ENCODE data around the gene PKNOX2. TPM values are rescaled to one million over a fixed set of nuclear protein-coding genes. Genes with fewer than 3 reads are reported as not detected.

PKNOX2 gene
- total RNA-seq, 4 donors from 2014 or later = 0.27 to 4.8 (median 0.75) TPM; not detected in 1

- intact Hi-C loops (cut with DNase I; ENCODE audit: low total_unique reads) (loop anchor here (10.0 kb wide), 1 partner anchor 734 kb away; the partner anchor contains the start of gene TBRG1), in situ Hi-C loops (cut with MboI; ENCODE audit: low pct_ligation_motif_present in 1 of 4, low pct_unique_long_range_greater_than_20kb in 1 of 4, low sequenced_read_pairs in 3 of 4) (no loop called here)
- H3K4me1 ChIP-seq = no peaks in the 10 kb centered on the region
- DNase-seq = no peak
- no peaks in the 10 kb centered on the region for H3K9me3 ChIP-seq
- H3K36me3 ChIP-seq = no peaks in the 10 kb centered on the region
- no peak overlapping the region for H3K27ac ChIP-seq
- no peak for TF ChIP-seq CTCF (IDR thresholded peaks at IDR 0.05)
- no peak for TF ChIP-seq POLR2A (IDR thresholded peaks at IDR 0.05)
- no peak for TF ChIP-seq POLR2AphosphoS5 (IDR thresholded peaks at IDR 0.05)
- no peak for TF ChIP-seq EP300 (IDR thresholded peaks at IDR 0.05; ENCODE audit: low read depth)
- no peak overlapping the region for H3K4me3 ChIP-seq
- no peaks in the 10 kb centered on the region for H3K27me3 ChIP-seq
- WGBS, 2 donors (ENCODE audit: low coverage in 1 of 2) = 93% methylated on average over 6 of the region's 6 CpGs; no CpG with 5 or more reads in 1 of the 2 donors
Observed at GRCh38 chr11:125358254-125358840, 193.8 kb downstream of the PKNOX2 start.

GRCh38 chr11:125359130-125359529 is 194.6 kb downstream of the PKNOX2 start:
- Histone ChIP-seq H3K27ac (no peak overlapping the region), H3K27me3 (no peaks in the 10 kb centered on the region), H3K4me1 (no peaks in the 10 kb centered on the region), H3K4me3 (no peak overlapping the region), H3K36me3 (no peaks in the 10 kb centered on the region), H3K9me3 (no peaks in the 10 kb centered on the region)
- DNase-seq = no peak
- TF ChIP-seq POLR2A (IDR thresholded peaks at IDR 0.05) (no peak), EP300 (IDR thresholded peaks at IDR 0.05; ENCODE audit: low read depth) (no peak), CTCF (IDR thresholded peaks at IDR 0.05) (no peak), POLR2AphosphoS5 (IDR thresholded peaks at IDR 0.05) (no peak)
- intact Hi-C loops (cut with DNase I; ENCODE audit: low total_unique reads) = loop anchor here (10.0 kb wide), 1 partner anchor 734 kb away; the partner anchor contains the start of gene TBRG1
- WGBS, 2 donors (ENCODE audit: low coverage in 1 of 2) = 91 to 100% methylated on average over 2 to 9 of the region's 9 CpGs
- in situ Hi-C loops (cut with MboI; ENCODE audit: low pct_ligation_motif_present in 1 of 4, low pct_unique_long_range_greater_than_20kb in 1 of 4, low sequenced_read_pairs in 3 of 4) = no loop called here

GRCh38 chr11:125360066-125360465 is 195.5 kb downstream of the PKNOX2 start:
- H3K27ac ChIP-seq = no peak overlapping the region
- TF ChIP-seq CTCF (IDR thresholded peaks at IDR 0.05) = no peak
- TF ChIP-seq EP300 (IDR thresholded peaks at IDR 0.05; ENCODE audit: low read depth) = no peak
- TF ChIP-seq POLR2AphosphoS5 (IDR thresholded peaks at IDR 0.05) = no peak
- no peak for TF ChIP-seq POLR2A (IDR thresholded peaks at IDR 0.05)
- 77 to 82% methylated on average over 7 of the region's 7 CpGs for WGBS, 2 donors (ENCODE audit: low coverage in 1 of 2)
- DNase-seq = no peak
- intact Hi-C loops (cut with DNase I; ENCODE audit: low total_unique reads) = no loop called here
- no peaks in the 10 kb centered on the region for H3K4me1 ChIP-seq
- H3K9me3 ChIP-seq = no peaks in the 10 kb centered on the region
- no peaks in the 10 kb centered on the region for H3K27me3 ChIP-seq
- H3K36me3 ChIP-seq = no peaks in the 10 kb centered on the region
- H3K4me3 ChIP-seq = no peak overlapping the region
- in situ Hi-C loops (cut with MboI; ENCODE audit: low pct_ligation_motif_present in 1 of 4, low pct_unique_long_range_greater_than_20kb in 1 of 4, low sequenced_read_pairs in 3 of 4) = no loop called here

DNA sequence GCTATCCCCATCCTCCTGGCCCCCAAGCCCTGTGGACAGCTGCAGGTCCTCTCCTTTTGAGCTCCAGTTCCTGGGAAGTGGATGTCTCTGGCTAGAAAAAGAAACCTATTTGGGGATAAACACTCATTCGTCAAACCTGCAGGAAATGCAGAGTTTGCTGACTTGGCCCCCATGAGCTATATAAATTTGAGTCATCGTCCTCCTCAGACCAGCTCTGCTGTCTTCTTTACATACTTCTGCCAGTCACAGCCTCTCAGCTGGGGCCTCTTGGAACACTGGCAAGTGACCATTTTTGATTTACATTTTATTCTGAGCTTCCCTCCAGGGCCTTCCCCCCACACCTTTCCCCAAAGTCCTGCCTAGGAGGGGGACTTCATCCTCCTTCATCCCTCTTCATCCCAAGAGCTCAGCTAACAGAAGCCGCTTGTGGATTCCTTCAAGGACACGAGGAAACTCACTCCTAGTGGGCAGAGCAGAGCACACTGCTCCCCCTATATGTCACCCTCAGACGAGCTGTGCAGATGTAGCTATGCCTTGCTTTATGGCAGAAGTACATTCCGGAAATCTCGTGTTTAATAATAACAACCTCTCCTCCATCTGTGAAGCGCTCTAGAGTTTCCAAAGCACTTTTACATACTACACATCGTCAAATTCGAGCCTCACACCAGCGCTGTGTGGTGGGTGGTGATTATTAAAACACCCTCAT is 199.7 kb downstream of the PKNOX2 start:
- in situ Hi-C loops (cut with MboI; ENCODE audit: low pct_ligation_motif_present in 1 of 4, low pct_unique_long_range_greater_than_20kb in 1 of 4, low sequenced_read_pairs in 3 of 4) = no loop called here

More for the DNA sequence above, 199.7 kb downstream of the PKNOX2 start:
- Histone ChIP-seq H3K27me3 (no peaks in the 10 kb centered on the region), H3K36me3 (no peaks in the 10 kb centered on the region), H3K27ac (no peak overlapping the region), H3K4me1 (no peaks in the 10 kb centered on the region), H3K4me3 (no peak overlapping the region), H3K9me3 (no peaks in the 10 kb centered on the region)
- 45 to 60% methylated on average over 2 to 11 of the region's 11 CpGs for WGBS, 2 donors (ENCODE audit: low coverage in 1 of 2)
- intact Hi-C loops (cut with DNase I; ENCODE audit: low total_unique reads) = no loop called here
- DNase-seq = no peak
- TF ChIP-seq POLR2A (IDR thresholded peaks at IDR 0.05) (no peak), CTCF (IDR thresholded peaks at IDR 0.05) (no peak), EP300 (IDR thresholded peaks at IDR 0.05; ENCODE audit: low read depth) (no peak), POLR2AphosphoS5 (IDR thresholded peaks at IDR 0.05) (no peak)

Measured in transverse colon (tissue), 4 donors.